ENCODE results near the gene ZNF654.
A peak's percentile ranks its signal among the peaks of the same experiment; 100 is the strongest.
"Not testable (repeated sequence)": the region's sequence is repeated elsewhere in the genome, so short reads cannot be mapped to it uniquely, and the experiment has no call there.

The ZNF654 gene

DNA sequence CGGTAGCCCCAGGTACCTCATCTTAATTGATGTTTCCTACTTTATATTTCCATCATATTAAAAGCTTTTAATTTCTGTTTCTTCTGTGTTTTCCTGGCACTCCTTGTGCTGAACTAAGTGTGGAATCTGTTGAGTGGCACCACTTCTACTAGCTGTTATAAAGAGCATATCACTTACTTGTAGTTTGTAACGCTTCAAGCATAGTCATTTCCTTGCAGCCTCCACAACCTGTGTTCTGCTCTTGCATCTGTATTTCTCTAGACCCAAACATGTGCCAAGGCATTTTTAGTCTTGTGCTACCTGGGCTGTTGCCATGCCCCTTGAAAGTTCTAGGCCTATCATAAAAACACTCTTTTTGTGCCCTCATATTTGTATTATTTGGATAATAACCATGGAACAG, 16.0 kb downstream of the ZNF654 start:
- DNase-seq: no peak

DNA sequence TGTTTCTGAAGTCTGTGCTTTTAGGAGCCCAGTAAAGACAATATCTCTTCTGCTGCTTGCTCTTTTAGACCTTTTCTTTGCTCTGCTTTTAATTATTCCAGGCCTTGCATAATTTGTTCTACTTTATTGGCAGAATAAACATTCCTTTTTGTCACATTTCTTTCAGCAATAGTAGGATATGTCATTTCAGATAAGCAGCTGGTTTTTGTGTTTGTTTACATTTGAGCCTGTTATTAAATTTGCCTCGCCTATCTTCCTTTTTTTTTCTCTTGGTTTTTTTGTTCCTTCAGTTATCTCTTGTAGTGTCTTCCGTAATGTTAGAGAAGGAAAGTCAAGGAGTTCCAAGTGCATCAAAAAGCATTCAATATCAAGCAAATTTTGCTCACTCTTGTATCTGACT, 16.4 kb downstream of the ZNF654 start:
- peak; percentile 28 for DNase-seq

DNA sequence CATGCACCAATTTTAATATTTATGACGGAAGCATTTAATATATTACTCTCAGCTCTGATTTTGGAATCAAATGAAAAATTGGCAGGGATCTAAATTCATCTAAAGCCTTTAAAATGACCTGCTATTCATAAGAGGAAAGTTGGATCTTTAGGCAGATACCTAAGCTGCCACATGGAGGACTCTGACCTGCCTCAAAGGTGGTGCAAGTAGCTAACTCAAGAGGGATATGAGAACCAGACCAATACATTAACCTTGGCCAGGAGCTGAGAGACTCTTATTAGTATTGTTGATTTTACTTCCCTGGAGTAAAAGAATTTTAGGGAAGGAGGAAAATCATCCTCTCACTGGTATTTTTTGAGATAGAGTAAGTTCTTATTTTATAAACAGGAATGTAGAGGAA, 17.7 kb downstream of the ZNF654 start:
- DNase-seq: peak; percentile 72

DNA sequence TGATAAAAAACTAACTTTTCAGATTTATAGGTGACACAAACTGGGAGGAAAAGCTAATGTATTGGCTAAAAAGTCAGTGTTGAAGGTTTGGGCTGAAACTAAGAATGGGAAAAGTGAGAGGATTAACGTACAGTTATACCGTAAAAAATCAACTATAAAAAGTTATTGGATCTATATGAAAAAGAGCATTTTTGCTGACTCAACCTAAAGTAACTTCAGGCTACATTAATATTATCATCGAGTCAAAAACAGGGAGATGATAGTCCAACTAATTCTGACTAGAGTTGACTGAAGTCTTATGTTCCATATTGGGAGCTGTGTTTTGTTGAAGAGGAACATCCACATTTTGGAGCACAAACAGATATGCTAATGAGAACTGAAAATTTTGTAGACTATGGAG, 19.9 kb downstream of the ZNF654 start:
- DNase-seq: no peak

DNA sequence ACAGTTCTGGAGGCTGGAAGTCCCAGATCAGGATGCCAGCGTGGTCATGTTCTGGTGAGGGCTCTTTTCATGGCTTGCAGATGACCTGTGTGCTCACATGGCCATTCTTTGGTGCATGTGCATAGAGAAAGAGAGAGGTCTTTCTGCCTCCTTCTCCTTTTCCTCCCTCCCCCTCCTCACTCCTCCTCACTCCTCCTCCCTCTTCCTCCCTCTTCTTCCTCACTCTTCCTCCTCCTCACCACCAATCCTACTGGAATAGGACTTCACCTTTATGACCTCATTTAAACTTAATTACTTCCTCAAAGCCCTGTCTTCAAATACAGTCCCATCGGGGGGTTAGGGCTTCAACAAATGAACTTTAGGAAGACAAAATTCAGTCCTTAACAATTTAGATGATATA, 23.8 kb downstream of the ZNF654 start:
- DNase-seq: no peak

DNA sequence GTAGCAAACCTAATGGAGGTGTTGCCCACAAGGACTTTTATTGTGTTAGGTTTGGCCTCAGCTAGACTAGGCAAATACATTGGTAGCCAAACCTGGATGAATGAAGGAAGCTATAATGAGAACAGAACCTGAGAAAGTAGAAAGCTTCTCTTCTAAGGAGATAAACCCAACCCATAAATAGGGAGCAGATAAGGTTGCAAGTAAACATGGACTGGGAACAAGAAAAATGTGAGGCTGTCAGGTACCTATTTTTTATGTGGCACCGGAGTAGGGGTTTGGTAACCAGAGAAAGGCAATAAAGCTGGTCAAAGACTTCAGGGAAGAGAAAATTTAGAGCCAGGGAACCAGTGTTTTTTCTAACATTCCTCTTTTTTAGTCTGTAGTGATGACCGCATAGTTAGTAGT, 25.0 kb downstream of the ZNF654 start:
- no peak for DNase-seq

DNA sequence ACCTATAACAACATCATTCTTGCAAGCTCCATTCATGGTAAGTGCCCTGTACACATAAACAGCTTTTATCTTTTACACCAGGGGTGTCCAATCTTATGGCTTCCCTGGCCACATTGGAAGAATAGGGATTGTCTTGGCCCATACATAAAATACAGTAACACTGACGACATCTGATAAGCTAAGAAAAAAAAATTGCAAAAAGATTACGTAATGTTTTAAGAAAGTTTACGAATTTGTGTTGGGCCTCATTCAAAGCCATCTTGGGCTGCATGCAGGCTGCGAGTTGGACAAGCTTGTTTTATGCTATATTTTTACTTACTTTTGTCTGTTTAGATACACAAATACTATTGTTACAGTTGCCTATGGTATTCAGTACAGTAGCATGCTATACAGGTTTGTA, 31.6 kb downstream of the ZNF654 start:
- peak; percentile 53 for DNase-seq

DNA sequence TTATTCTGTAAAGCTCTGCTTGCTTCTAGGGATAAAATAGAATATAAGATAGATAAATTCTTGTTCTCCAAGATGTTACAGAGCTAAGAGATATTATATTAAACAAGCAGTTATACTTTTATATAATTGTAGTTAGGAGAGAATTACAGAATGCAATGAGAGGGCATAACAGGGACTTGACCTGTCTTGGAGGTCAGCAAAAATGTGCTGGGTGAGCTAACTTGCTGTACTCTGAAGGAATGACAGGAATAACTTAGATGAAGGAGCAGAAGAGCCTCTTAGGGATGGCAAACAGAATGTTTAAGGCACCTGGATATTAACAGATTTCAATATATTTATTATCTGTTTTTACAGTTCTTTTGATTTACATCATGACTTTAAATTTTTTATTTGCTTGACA, 33.2 kb downstream of the ZNF654 start:
- no peak for DNase-seq

DNA sequence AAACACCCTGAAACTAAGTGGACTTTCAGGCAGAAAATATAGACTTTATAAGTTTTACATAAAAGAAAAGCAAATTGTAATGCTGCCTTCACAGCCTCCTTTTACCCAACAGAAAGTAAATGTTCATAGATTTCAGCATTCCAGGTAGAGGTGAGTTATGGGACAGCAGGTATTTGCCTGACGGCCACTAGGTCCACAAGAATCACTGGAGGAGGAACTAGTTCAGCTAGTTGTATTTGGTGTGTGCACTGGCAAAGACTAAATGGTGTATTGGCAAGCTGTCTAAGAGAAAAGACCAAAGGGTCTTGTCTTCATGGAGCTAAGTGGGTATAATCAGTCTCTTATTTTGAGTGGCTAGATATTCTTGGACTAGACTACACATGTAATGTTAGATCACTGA, 34.2 kb downstream of the ZNF654 start:
- no peak for DNase-seq

DNA sequence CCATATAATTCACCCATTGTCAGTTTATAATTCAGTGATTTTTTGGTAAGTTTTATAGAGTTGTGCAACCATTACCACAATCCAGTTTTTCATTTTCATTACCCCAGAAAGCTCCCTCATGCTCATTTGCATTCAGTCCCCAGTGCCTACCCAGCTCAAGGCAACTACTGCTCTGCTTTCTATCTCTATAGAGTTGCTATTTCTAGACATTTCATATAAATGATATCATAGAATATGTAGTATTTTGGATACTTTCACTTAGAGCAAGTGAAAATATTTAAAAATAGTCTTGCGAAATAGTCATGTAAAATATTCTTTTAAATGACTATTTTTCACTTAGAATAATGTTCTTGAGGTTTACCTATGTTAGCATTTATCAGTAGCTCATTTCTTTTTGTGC, 42.1 kb downstream of the ZNF654 start:
- no peak for DNase-seq

DNA sequence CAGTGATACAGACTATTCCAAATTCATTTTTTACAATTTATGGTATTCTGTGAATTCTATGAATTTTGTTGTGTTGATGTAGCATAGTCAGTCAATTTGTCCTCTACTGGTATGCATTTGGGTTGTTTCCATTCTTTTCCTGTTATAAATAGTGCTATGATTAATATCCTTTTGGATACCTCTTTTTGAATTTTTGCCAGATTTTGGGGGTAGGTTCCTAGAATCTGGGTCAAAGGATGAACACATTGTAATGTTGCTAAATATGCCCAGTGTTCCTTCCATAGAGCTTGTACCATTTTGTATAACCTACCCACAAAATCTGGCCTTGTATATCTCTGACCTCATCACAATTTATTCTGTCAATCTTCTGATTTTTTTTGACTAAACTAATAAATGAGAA, 46.3 kb downstream of the ZNF654 start:
- DNase-seq: no peak

DNA sequence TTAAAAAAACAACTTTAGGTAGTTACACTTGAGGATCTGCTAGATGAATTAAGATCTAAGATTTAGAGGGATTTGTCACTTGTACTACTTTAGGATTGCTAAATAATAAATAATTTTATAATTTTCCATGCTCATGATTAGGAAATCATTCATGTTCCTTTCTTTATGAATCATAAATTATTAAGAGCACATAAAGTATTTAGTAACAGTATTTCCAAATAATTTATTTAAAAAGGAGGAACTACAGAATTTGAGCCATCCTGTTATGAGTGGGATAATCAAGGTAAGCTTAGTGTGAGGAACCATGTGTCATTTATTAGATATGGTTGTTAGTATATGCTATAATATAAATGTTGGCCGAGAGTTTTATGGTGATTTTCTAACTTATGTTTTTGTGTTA, 53.2 kb downstream of the ZNF654 start:
- no peak for DNase-seq

DNA sequence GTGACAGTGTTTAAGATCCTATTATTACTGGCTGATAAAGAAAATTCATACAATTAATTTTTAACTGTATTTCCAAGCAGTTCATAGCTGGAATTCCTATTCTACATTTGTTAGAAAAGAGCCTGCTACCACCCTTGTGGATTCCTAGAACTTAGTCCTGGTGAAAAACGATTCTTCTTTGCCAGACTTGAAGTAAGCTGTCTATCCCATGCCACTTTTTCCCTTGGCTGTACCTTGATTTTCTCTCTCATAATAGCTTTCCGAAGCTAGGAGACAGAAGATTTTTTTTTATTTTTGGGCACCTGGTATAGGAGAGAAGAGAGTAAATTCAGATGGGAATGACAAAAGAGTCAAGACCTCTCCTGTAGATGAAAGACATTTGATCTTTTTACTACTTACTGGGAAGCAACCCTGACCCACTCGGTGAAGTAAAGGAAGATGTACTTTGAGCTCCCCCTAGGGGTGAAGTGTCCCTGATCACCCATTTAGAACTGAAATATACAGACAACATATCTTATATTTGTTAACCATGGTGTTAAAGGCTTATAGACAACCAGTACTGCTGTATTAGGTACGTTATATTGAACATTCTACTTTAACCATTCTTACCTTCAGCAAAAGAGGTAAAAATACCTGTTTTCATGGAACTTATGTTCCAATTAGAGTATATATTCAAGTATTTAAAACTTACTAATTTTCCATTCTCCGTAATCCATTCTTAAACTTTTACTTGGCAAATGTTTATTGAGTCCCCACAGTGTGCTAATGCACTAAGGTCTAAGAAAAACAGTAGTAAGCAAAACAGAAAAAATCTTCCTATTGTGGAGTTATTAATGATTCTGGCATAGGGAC, 54.5 kb downstream of the ZNF654 start:
- peak; percentile 86 for DNase-seq

DNA sequence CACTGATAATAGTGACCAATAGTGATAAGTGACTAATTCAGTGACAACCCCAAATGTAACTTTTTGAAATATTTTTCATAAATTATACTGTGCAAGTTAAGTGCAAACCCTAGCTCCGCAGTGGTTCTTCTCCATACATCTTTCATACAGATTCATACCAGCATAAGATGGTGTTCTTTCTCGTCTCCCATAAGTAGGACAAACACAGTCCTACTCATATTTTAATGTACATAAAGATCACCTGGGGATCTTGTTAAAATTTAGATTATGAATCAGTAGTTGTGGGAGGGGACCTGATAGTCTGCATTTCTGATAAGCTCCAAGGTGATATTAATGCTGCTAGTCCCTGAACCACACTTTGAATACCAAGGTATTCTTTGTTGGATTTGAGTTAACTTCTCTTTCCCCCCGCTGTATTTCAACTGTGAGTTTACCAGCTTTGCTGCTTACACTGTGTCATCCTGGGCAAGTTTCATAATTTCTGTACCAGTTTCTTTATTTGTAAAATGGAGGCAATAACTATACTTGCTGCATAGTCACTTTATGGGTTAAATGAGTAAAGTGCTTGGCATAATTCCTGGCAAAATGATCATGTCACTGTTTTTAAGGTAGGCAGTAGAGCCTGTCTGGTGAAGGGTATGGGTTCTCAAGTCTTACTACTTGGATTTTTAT, 56.0 kb downstream of the ZNF654 start:
- no peak for DNase-seq

DNA sequence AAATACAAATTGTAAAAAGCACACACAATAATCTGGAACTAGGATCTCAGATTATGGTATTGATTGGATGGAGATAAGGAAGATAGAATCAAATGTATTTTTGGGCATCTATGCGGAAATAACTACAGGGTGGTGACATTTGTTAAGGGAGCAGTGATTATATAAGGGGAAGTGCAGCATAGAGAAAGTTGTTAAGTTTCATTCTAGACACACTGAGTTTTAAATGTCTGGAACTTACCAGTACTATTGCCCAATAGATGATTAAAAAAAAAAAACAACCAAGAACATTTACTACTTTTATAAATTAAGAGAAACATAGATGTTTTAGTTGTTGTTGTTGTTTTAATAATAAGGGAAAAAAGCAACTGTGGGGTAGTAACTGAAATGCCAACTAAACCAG, 58.6 kb downstream of the ZNF654 start:
- DNase-seq: no peak

DNA sequence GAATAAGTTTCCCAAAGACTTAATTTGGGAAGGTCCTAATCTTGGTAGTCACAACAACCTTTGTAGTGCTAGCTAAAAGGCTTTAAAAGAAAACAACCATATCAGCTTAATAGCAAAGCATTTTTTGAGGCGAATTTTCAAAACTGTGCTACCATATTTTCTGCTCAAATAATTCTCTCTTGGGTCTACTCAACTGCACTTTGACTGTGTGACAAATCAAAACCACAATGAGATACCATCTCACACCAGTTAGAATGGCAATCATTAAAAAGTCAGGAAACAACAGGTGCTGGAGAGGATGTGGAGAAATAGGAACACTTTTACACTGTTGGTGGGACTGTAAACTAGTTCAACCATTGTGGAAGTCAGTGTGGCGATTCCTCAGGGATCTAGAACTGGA, 59.5 kb downstream of the ZNF654 start:
- DNase-seq: not testable (repeated sequence)

DNA sequence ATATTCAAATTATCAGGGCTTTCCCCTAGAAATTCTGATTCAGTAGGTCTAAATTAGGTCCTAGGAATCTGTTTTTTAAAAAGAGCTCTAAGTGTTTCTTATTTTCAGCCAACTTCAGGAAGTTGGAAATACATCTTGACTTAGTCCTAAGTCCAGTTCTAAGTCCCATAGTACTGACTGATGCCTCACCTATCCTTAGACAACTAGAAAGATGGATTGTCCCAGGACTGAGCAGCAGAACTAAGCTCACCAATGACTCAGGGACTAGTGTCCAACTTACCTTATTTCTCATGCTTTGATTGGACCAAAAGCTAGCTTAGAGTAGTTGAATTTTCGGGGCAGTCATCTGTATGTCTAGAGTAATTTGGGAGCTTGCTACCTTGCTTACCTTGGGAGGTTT, 64.5 kb downstream of the ZNF654 start:
- DNase-seq: no peak

DNA sequence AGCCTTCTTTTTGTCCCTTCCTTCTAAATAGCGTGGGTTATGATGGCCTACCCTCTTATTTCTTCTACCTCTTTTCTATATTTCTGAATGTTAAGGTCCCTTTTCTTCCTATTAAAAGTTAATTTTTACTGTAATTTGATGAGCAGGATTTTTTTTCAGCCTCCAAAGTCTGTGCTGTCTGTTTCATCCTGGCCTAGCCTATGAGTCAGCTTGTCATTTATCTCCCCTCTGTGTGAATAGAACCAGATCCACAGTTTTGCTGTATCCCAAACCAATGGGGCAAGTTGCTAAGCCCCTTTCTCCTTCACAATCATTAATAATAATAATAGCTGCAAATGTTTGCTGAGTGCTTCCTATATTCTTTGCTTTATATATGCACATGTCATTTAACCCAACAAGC, 72.6 kb downstream of the ZNF654 start:
- no peak for DNase-seq

DNA sequence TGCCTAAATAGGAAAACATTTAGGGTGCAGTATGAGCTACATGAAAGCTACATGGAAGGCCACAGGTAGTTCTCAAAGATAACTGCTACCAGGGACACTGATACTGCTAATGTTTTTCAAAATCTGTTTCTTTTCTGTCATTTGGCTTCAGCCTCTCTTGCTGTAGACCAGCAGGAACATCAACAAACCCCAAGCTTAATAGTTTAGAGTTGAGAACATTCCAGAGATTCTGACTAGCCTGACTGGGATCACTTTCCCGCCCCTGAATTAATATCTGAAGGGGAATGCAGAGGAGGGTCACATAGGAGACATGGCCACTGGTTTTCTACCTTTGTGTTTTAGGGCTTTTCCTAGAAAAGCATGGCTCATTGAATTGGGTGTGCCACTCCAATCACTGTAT, 73.8 kb downstream of the ZNF654 start:
- DNase-seq: no peak

DNA sequence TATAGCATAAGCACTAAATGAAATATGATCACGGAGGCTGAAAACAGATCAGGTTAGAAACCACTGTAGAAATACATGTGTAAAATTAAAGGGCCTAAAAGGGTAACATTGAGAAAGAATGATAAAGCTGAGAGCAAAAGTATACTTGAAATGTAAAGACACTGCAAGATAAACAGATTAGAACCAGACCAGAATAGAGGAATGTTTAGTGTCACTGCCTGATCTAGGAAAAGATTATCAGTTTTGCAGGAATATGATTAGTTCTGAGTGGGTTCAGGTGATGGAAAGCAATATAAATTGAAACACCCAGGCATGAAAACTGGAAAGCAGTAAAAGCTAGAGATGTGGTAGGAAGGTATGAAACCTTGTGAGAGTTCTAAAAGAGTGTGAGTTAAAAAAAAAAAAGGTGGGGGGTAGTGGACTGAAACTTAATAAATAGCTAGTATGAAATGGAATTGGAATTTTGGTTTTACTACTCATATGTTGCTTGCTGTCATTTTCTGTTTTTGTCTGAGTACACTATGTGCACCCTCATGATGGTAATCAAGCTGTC, 74.7 kb downstream of the ZNF654 start:
- no peak for DNase-seq

DNA sequence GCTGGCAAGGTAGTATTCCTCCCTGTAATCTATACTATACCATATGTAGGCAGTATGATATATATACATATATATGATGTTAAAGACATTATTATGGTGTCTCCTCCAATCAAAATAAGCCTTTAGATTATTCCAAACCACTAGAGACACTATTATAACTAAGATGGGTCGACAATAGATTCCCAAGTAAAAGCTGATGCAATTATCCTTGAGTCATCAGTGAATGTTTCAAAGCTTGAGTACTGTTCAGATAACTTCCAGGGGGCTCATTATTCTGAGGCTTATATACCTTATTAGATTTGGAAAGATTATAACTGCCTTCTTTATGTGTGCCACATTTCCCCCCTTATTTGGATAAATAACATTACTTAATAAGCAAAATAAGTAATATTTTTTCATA, 78.8 kb downstream of the ZNF654 start:
- DNase-seq: no peak

DNA sequence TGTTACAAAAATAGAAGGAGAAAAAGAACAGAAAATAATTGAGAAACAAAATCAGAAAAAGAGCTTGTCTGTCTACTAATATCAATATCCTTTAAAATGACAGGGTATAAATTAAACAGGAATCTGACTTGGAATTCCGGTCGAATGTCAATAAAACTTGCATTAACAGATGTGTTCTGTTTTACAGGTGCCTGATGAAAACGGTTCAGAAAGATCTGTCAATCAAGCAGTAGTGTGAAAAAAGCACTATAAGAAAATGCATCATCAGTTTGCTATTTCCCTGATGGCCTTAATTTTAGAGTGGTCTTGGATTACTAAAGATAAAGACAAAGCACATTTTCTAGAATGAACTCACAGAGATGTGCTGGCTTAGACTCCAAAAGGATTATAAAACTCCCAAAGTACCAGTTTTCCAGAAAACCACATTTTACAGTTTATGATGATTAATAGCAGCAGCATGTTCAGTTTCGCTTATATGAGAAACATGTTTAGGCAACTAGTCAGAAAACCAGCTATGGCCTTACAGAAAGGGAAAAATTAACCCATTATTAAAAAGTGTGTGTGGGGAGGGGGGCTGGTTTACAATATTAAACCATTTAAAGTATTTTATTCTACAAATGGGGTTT, 82.5 kb downstream of the ZNF654 start:
- no peak for DNase-seq

DNA sequence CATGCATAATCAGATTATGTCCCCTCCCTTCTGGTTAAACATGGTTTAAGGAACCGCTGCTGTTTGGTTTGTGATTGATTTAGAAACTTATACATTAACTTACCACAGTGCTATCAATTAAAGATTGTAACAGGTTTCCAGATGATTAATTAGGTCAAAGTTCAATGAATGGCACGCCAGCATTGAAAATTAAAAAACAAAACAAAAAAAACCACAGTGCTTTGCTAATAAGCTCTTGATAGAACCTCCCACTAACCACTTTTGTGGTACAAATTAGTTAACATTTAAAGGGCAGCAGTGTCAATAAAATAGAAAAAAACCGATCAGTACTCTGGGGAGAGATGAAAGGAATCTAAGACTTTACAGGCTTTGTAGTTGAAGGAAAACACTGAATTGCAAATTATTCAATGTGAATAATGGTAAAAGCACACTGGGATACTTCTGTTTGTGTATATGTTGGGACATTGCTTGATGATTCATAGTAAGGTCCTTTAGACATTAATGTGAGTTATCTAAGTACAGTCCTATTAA, 83.1 kb downstream of the ZNF654 start:
- DNase-seq: no peak

DNA sequence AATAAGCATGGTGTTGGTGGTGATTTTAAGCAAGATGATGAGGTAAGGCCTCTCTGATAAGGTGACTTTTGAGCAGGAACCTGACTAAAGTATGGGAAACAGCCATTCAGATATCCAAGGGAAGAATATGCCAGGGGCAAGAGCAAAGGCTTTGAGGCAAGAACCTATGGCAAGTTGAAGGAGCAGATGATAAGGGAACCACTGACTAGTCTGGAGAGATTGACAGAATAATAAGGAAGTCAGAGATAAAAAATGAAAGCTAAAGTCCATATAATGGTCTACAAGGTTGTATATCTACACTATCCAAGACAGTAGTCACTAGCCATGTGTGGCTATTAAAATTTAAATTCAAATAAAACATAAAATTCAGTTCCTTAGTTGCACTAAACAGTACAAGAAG, 88.2 kb downstream of the ZNF654 start:
- peak; percentile 16 for DNase-seq
